Tibial nerve (tissue), 4 donors: Measurements from ENCODE around the gene KRT85. TPM values are rescaled to one million over a fixed set of nuclear protein-coding genes. Genes with fewer than 3 reads are reported as not detected.

Experiments used
- DNase-seq, 2 donors: peaks; one replicate each; pipeline ENCODE4 v3.0.0-alpha.2; 2019; ENCODE audit warnings: low spot score in 2 of 2
- H3K27ac ChIP-seq, 4 donors: fragments of 200-600 bp; sonication (generic) in 3 of 4; one replicate each; pipeline ENCODE4 v1.5.1; 2017 to 2019; ENCODE audit warnings: mild to moderate bottlenecking in 1 of 4
- H3K27me3 ChIP-seq, 2 donors: fragments of 200-600 bp; sonication (generic) in 1 of 2; one replicate each; pipeline versions ENCODE4 v1.5.1 to v1.6.0; 2017 to 2019
- H3K36me3 ChIP-seq, 3 donors: fragments of 200-600 bp; sonication (generic); one replicate each; pipeline ENCODE4 v1.5.1; 2018 to 2019
- H3K4me1 ChIP-seq, 4 donors: fragments of 200-600 bp; sonication (generic) in 3 of 4; one replicate each; pipeline ENCODE4 v1.5.1; 2017 to 2019
- H3K4me3 ChIP-seq, 4 donors: fragments of 200-600 bp; sonication (generic) in 3 of 4; one replicate each; pipeline ENCODE4 v1.5.1; 2017 to 2019; ENCODE audit warnings: mild to moderate bottlenecking in 1 of 4, moderate library complexity in 1 of 4
- H3K9me3 ChIP-seq, 4 donors: fragments of 200-600 bp; sonication (generic) in 3 of 4; one replicate each; pipeline ENCODE4 v1.5.1; 2017 to 2019
- EP300 ChIP-seq, 2 donors: sonication (generic); formaldehyde crosslinking; IDR thresholded peaks; one replicate each; pipeline ENCODE4 v1.6.1; 2017; ENCODE audit warnings: antibody characterized with exemption in 2 of 2, mild to moderate bottlenecking in 1 of 2
- POLR2A ChIP-seq, 2 donors: fragments of 450-650 bp; IDR thresholded peaks; one replicate each; pipeline ENCODE4 v1.6.1; 2017; ENCODE audit warnings: antibody characterized with exemption in 2 of 2, mild to moderate bottlenecking in 2 of 2, moderate library complexity in 2 of 2
- WGBS, 2 donors: methylation state at CpG; one replicate each; pipeline ENCODE4 v1.1.5; 2018; 5-methylcytosine and 5-hydroxymethylcytosine counted together
- total RNA-seq, 4 donors: library from RNA; depleted of rRNA; stranded (reverse); fragments of >200 nt; gene quantifications; one replicate each; pipeline ENCODE4 v1.1.0, GENCODE V29; 2016
- TF ChIP-seq, protein P1 (sequence below), 5 experiments: fragments of 200-600 bp in 3 of 5; fragments of 450-650 bp in 2 of 5; sonication (generic) in 3 of 5; IDR thresholded peaks; one replicate each; pipeline ENCODE4 v1.5.1; 2016 to 2019; ENCODE audit warnings: antibody characterized with exemption in 5 of 5, mild to moderate bottlenecking in 3 of 5, moderate library complexity in 2 of 5

Gene KRT85
- total RNA-seq, 4 donors from 2014 or later, result not detected

DNA sequence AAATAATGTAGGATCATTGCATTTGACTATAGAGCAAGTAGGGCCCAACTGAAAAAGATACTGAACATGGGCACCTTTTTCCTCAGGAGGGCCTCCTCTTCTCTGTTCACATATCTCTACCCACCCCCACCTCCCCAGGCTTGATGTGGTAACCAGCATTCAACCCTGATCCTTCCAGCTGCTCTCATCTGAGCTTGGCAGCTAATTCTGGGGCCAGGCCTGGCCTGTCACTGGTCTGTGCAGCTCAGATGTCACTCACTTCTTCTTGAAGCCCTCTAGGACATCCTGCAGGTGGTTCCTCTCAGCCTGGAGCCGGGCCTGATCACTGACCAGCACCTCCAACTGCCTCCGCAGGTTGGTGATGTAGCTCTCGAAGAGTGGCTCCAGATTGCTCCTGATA lies 16.1 kb upstream of the KRT85 start:
- Histone ChIP-seq H3K36me3 (no peaks in the 10 kb centered on the region), H3K4me3 (no peak overlapping the region), H3K27ac (no peak overlapping the region), H3K27me3 (no peaks in the 10 kb centered on the region), H3K4me1 (no peaks in the 10 kb centered on the region), H3K9me3 (no peaks in the 10 kb centered on the region)
- 89 to 93% methylated on average over 3 of the region's 3 CpGs for WGBS, 2 donors
- DNase-seq, result no peak
- TF ChIP-seq POLR2A (IDR thresholded peaks at IDR 0.05) (no peak), EP300 (IDR thresholded peaks at IDR 0.05) (no peak)
- TF ChIP-seq, protein P1, sequence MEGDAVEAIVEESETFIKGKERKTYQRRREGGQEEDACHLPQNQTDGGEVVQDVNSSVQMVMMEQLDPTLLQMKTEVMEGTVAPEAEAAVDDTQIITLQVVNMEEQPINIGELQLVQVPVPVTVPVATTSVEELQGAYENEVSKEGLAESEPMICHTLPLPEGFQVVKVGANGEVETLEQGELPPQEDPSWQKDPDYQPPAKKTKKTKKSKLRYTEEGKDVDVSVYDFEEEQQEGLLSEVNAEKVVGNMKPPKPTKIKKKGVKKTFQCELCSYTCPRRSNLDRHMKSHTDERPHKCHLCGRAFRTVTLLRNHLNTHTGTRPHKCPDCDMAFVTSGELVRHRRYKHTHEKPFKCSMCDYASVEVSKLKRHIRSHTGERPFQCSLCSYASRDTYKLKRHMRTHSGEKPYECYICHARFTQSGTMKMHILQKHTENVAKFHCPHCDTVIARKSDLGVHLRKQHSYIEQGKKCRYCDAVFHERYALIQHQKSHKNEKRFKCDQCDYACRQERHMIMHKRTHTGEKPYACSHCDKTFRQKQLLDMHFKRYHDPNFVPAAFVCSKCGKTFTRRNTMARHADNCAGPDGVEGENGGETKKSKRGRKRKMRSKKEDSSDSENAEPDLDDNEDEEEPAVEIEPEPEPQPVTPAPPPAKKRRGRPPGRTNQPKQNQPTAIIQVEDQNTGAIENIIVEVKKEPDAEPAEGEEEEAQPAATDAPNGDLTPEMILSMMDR (IDR thresholded peaks at IDR 0.05), result no peak

DNA sequence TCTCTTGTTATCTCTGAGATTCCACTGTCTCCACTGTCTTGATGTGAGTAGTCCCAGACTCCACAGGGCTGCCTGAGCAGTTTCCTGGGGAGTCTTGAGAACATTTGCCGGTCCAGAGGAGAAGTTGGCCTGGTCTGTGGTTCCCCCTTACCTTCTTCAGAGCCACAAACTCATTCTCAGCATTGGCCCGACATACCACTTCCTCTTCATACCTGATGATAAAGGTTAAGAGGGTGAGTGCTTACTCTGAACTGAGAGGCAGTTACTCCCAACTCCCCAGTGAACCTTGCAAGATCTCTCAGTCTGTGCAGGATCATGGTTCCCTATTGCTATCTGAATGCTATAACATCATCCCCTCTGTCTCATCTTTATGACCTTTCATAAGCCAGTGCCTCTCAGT lies 15.6 kb upstream of the KRT85 start:
- TF ChIP-seq POLR2A (IDR thresholded peaks at IDR 0.05), result no peak
- TF ChIP-seq EP300 (IDR thresholded peaks at IDR 0.05), result no peak
- TF ChIP-seq, protein P1 (IDR thresholded peaks at IDR 0.05), result no peak
- DNase-seq, result no peak
- no peaks in the 10 kb centered on the region for H3K36me3 ChIP-seq
- no peak overlapping the region for H3K4me3 ChIP-seq
- 74 to 76% methylated on average over 2 of the region's 2 CpGs for WGBS, 2 donors
- no peak overlapping the region for H3K27ac ChIP-seq
- no peaks in the 10 kb centered on the region for H3K9me3 ChIP-seq
- no peaks in the 10 kb centered on the region for H3K27me3 ChIP-seq
- no peaks in the 10 kb centered on the region for H3K4me1 ChIP-seq

DNA sequence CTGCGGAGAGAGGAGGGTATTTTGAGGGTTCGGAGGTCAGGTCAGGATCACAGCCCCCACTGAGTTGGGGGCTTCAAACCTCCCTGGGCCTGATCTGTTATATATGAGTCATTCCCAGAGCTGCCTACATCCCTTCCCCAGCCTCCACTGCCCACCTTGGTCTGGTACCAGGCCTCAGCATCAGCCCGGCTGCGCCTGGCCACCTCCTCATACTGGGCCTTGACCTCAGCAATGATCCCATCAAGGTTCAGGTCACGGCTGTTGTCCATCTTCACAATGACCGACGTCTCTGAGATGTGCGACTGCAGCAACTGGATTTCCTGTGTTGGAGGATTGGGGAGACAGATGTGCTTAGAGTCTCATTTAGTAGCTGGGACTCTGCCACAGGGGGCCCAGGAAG lies 13.9 kb upstream of the KRT85 start:
- TF ChIP-seq EP300 (IDR thresholded peaks at IDR 0.05) (no peak), POLR2A (IDR thresholded peaks at IDR 0.05) (no peak)
- TF ChIP-seq, protein P1 (IDR thresholded peaks at IDR 0.05), result no peak
- Histone ChIP-seq H3K27me3 (no peaks in the 10 kb centered on the region), H3K4me3 (no peak overlapping the region), H3K27ac (no peak overlapping the region), H3K4me1 (no peaks in the 10 kb centered on the region), H3K9me3 (no peaks in the 10 kb centered on the region), H3K36me3 (no peaks in the 10 kb centered on the region)
- WGBS, 2 donors, result 86 to 90% methylated on average over 8 of the region's 8 CpGs
- DNase-seq, result no peak

DNA sequence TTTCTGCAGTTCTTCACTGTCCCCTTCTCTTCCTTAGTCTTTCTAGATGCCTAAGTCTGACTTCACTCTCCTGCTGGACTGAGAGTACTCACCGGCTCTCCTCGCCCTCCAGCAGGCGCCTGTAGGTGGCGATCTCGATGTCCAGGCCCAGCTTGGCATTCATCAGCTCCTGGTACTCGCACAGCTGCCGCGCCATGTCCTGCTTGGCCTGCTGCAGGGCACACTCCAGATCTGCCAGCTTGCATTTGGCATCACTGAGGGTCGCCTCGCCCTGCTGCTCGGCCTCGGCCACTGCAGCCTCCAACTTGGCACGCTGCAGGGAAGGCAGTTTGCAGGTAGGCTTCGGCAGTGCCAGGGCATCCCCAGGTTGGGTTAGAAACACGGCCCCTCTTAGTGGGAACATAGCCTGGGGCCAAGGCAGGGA lies 13.0 kb upstream of the KRT85 start:
- H3K36me3 ChIP-seq, result no peaks in the 10 kb centered on the region
- H3K27me3 ChIP-seq, result no peaks in the 10 kb centered on the region
- H3K4me3 ChIP-seq, result no peak overlapping the region
- DNase-seq, result no peak
- WGBS, 2 donors, result 52 to 60% methylated on average over 15 of the region's 15 CpGs
- no peaks in the 10 kb centered on the region for H3K4me1 ChIP-seq
- H3K27ac ChIP-seq, result no peak overlapping the region
- no peak for TF ChIP-seq EP300 (IDR thresholded peaks at IDR 0.05)
- TF ChIP-seq, protein P1 (IDR thresholded peaks at IDR 0.05), result peak in 3 of 5 experiments; percentile 18 to 31 (median 19)
- H3K9me3 ChIP-seq, result no peaks in the 10 kb centered on the region

DNA sequence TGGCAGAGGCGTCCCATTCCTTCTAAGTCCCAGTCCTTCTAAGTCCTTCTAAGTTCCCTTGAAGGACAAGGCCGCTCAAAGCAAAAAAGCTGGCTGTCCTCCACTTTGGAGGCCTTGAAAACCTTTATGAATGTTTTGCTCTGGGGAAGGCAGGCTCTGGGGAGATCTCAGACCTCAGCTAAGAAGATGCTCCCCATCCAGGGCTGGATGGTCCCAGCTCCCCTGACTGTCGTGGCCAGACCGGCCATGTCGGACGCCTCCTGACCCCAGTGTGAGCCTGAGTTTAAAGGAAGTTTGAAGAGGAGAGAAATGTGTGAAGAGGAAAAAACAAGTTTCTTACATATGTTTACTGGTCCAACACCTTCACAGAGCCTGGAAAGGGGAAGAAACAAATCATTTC lies 12.3 kb upstream of the KRT85 start:
- H3K4me1 ChIP-seq, result no peaks in the 10 kb centered on the region
- no peak overlapping the region for H3K27ac ChIP-seq
- H3K27me3 ChIP-seq, result no peaks in the 10 kb centered on the region
- no peaks in the 10 kb centered on the region for H3K9me3 ChIP-seq
- H3K36me3 ChIP-seq, result no peaks in the 10 kb centered on the region
- H3K4me3 ChIP-seq, result no peak overlapping the region
- no peak for TF ChIP-seq EP300 (IDR thresholded peaks at IDR 0.05)
- TF ChIP-seq, protein P1 (IDR thresholded peaks at IDR 0.05), result no peak
- no peak for TF ChIP-seq POLR2A (IDR thresholded peaks at IDR 0.05)
- WGBS, 2 donors, result 91 to 94% methylated on average over 6 of the region's 6 CpGs
- DNase-seq, result no peak
